Measurements from ENCODE around the gene SNAI3. TPM values are rescaled to one million over a fixed set of nuclear protein-coding genes. Genes with fewer than 3 reads are reported as not detected.

Gene SNAI3
- total RNA-seq, 2 donors from 2014 or later: 0.25 to 0.40 TPM

GRCh38 chr16:88632587-88632930 is 53.7 kb downstream of the SNAI3 start:
- Histone ChIP-seq H3K36me3 (peaks cover 6% of the 10 kb centered on the region), H3K27me3 (no peaks in the 10 kb centered on the region), H3K9me3 (no peaks in the 10 kb centered on the region), H3K9ac (ENCODE audit: low read depth in 2 of 2, low read length in 2 of 2) (no peak overlapping the region), H3K4me1 (no peaks in the 10 kb centered on the region), H3K27ac (no peak overlapping the region), H3K4me3 (no peak overlapping the region)
- no peak for DNase-seq
- intact Hi-C loops (cut with DNase I): no loop called here
- TF ChIP-seq, protein P1, sequence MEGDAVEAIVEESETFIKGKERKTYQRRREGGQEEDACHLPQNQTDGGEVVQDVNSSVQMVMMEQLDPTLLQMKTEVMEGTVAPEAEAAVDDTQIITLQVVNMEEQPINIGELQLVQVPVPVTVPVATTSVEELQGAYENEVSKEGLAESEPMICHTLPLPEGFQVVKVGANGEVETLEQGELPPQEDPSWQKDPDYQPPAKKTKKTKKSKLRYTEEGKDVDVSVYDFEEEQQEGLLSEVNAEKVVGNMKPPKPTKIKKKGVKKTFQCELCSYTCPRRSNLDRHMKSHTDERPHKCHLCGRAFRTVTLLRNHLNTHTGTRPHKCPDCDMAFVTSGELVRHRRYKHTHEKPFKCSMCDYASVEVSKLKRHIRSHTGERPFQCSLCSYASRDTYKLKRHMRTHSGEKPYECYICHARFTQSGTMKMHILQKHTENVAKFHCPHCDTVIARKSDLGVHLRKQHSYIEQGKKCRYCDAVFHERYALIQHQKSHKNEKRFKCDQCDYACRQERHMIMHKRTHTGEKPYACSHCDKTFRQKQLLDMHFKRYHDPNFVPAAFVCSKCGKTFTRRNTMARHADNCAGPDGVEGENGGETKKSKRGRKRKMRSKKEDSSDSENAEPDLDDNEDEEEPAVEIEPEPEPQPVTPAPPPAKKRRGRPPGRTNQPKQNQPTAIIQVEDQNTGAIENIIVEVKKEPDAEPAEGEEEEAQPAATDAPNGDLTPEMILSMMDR (IDR thresholded peaks at IDR 0.05): no peak

DNA sequence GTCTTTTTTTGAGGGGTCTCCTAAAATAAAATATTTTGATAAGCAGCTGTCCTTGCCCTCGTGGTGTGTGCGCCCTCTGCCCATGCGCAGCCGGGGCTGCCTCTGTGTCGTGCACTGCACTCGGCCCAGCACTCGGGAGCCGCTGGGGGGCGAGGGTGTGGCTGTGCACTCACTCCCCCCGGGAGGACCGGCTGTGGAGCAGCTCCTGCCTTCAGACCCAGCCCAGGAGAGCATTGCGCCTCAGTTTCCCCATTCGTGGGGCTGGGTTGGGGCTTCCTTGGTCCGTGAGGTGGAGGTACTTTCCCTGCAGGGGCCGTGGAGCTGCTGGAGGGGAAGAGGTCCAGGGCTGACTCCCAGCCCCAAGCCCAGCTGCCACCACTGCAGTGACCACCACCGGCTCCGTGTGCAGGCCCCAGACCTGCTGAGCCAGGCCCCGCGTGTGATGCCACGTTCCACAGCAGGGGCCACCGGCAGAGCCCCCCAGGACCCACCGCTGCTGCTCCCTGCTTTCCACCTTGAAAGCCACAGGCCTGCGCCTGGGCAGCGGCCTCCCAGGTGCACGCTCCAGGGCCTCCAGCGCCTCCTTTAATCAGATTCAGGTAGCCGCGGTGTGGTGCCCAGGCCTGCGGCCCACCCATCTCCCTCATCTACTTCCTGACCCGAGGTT is 54.3 kb downstream of the SNAI3 start:
- no peaks in the 10 kb centered on the region for H3K4me1 ChIP-seq
- intact Hi-C loops (cut with DNase I): no loop called here
- no peak for DNase-seq
- H3K4me3 ChIP-seq: no peak overlapping the region
- H3K9me3 ChIP-seq: no peaks in the 10 kb centered on the region
- no peak overlapping the region for H3K27ac ChIP-seq
- H3K9ac ChIP-seq (ENCODE audit: low read depth in 2 of 2, low read length in 2 of 2): no peak overlapping the region
- TF ChIP-seq, protein P1 (IDR thresholded peaks at IDR 0.05): no peak
- H3K36me3 ChIP-seq: peaks cover 6% of the 10 kb centered on the region
- H3K27me3 ChIP-seq: no peaks in the 10 kb centered on the region

GRCh38 chr16:88631384-88631783 is 54.9 kb downstream of the SNAI3 start:
- TF ChIP-seq, protein P1 (IDR thresholded peaks at IDR 0.05): no peak
- no peaks in the 10 kb centered on the region for H3K27me3 ChIP-seq
- intact Hi-C loops (cut with DNase I): no loop called here

DNA sequence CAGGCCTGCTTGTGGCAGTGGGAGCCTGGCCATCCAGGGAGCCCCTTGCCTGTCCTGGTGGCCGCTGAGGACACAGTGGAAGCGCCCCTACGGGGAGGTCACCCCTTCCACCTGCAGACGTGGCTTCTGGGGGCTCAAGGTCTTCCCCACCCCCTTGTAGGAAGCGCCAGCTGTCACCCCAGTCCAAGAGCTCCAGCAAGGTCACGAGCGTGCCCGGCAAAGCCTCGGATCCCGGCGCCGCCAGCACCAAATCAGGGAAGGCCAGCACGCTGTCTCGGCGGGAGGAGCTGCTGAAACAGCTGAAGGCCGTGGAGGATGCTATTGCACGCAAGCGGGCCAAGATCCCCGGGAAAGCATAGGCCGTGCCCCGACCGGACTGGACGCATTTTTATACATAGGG is 55.4 kb downstream of the SNAI3 start:
- H3K27me3 ChIP-seq: no peaks in the 10 kb centered on the region
- intact Hi-C loops (cut with DNase I): no loop called here
- H3K9me3 ChIP-seq: no peaks in the 10 kb centered on the region
- H3K9ac ChIP-seq (ENCODE audit: low read depth in 2 of 2, low read length in 2 of 2): no peak overlapping the region
- H3K4me3 ChIP-seq: no peak overlapping the region
- no peak overlapping the region for H3K27ac ChIP-seq
- DNase-seq: no peak
- H3K4me1 ChIP-seq: no peaks in the 10 kb centered on the region
- H3K36me3 ChIP-seq: peaks cover 6% of the 10 kb centered on the region
- TF ChIP-seq, protein P1 (IDR thresholded peaks at IDR 0.05): no peak

More at GRCh38 chr16:88631384-88631783, 54.9 kb downstream of the SNAI3 start:
- no peak for DNase-seq
- Histone ChIP-seq H3K36me3 (peaks cover 6% of the 10 kb centered on the region), H3K4me3 (no peak overlapping the region), H3K4me1 (no peaks in the 10 kb centered on the region), H3K9me3 (no peaks in the 10 kb centered on the region), H3K27ac (no peak overlapping the region), H3K9ac (ENCODE audit: low read depth in 2 of 2, low read length in 2 of 2) (no peak overlapping the region)

GRCh38 chr16:88630433-88630832 is 55.9 kb downstream of the SNAI3 start:
- Histone ChIP-seq H3K4me1 (no peaks in the 10 kb centered on the region), H3K9me3 (no peaks in the 10 kb centered on the region), H3K36me3 (peaks cover 6% of the 10 kb centered on the region), H3K9ac (ENCODE audit: low read depth in 2 of 2, low read length in 2 of 2) (no peak overlapping the region), H3K27ac (no peak overlapping the region), H3K27me3 (no peaks in the 10 kb centered on the region), H3K4me3 (no peak overlapping the region)
- intact Hi-C loops (cut with DNase I): no loop called here
- TF ChIP-seq, protein P1 (IDR thresholded peaks at IDR 0.05): no peak
- no peak for DNase-seq

Measured in colonic mucosa (tissue), 4 donors.